Activated CD8-positive, alpha-beta memory T cell treated with anti-CD3 and anti-CD28 coated beads for 24 hours (primary cell): ENCODE data around the gene MARCOL.
"Not testable (repeated sequence)": the region's sequence is repeated elsewhere in the genome, so short reads cannot be mapped to it uniquely, and the experiment has no call there.

Experiments
- DNase-seq: peaks from one replicate; pipeline ENCODE4 v3.0.0-alpha.2; 2020

The MARCOL gene

DNA sequence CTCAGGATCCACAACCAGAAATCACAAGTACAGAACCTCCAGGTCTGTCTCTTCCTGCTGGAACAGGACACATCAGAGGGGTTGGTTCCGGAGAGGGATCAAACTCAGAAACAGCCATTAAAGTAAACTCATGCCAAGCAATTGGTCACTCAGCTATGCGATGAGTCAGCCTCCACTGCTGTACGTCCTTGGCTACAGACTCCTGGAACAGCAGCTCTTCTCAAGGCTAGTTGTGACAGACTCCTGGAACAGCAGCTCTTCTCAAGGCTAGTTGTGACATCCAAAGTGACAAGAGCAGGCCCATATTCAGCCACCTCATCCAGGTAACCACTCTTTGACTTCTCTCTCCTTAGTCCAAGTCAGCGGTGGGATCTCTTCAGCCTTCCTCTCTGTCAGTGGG is 30.2 kb downstream of the MARCOL start, which contains the start of gene SPINK13:
Gene SPINK13, plus strand, starts transcription at position 229 of the 400 bp plus-strand sequence. CDS start 1,279 bp downstream, outside the sequence.
- no peak for DNase-seq

DNA sequence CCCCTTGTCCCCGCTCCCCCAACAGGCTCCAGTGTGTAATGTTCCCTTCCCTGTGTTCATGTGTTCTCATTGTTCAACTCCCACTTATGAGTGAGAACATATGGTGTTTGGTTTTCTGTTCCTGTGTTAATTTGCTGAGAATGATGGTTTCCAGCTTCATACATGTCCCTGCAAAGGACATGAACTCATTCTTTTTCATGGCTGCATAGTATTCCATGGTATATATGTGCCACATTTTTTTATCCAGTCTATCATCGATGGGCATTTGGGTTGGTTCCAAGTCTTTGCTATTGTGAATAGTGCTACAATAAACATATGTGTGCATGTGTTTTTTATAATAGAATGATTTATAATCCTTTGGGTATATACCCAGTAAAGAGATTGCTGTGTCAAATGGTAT is 36.8 kb downstream of the MARCOL start:
- DNase-seq = not testable (repeated sequence)

DNA sequence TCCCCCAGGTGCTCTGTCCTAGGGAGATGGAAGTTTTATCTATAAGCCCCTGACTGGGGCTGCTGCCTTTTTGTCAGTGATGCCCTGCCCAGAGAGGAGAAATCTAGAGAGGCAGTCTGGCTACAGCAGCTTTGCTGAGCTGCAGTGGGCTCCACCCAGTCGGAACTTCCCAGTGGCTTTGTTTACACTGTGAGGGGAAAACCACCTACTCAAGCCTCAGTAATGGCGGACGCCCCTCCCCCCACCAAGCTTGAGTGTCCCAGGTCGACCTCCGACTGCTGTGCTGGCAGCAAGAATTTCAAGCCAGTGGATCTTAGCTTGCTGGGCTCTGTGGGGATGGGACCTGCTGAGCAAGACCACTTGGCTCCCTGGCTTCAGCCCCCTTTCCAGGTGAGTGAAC is 42.6 kb downstream of the MARCOL start:
- DNase-seq = not testable (repeated sequence)

DNA sequence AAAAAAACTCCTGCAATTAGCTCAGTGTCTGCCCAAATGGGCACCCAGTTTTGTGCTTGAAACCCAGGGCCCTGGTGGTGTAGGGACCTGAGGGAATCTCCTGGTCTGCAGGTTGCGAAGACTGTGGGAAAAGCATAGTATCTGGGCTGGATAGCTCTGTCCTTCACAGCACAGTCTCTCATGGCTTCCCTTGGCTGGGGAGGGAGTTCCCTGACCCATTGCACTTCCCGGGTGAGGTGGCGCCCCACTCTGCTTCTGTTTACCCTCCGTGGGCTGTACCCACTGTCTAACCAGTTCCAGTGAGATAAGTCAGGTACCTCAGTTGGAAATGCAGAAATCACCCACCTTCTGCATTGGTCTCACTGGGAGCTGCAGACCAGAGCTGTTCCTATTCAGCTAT is 43.0 kb downstream of the MARCOL start:
- DNase-seq = not testable (repeated sequence)

DNA sequence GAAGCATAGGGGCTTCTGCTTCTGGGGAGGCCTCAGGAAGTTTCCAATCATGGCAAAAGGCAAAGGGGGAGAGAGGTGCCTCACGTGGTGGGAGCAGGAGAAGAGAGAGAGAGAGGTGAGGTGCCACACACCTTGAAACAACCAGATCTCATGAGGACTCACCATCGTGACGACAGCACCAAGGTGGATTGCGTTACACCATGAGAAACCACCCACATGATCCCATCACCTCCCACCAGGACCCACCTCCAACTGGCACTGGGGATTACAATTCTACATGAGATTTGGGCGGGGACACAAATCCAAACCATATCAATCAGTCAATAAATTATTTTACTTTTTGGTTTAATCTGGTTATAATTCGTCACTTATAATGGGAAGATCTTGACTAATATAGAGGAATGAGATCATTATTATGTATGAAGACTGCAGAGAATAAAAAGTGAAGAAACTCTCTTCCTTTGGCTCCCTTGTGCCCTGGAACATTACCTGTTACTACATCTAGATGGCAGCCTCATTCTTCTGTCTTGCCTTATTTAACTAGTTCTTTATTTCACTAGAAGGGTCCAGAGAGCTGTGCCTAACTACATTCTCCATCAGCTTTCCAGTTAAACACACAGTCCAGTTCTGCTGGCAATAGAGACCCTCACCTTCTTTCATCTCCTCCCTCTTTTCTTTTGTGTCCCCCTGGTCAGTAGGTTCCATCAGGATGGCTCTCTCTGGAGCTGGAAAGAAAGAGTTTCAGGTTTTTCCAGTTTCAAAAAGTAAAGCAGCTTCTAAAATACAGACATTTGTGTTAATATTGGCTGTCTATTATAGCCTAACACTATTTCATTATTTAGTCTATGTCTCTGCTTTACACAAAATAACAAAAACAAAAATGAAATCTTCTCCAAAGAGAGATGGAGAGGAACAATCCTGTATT is 52.2 kb downstream of the MARCOL start:
- no peak for DNase-seq
